ENCODE results near the gene BRIP1.

DNA sequence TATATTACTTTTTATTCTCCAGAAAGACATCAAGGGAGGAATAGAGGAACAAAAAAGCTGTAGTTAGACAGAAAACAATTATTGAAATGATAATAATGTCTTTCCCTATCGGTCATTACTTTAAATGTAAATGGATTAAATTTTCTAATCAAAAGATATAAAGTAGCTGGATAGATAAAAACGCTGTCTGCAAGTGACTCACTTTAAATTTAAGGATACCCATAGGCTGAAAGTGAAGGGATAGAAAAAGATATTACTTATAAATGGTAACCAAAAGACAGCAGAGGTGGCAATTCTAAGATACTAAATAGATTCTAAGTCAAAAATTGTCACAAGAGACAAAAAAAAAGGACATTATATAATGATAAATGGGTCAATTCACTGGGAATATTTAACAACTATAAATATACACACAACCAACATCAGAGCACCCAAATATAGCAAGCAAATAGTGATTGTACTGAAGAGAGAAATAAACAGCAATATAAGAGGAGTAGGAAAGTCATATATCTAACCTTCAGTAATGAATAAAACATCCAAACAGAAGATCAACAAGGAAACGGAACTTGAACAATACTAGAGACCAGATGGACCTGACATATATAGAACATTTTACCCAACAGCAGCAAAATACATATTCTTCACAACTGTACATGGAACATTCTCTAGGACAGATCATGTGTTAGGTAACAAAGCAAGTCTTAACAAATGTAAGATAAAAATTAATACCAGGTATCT, 116.9 kb downstream of the BRIP1 start:
- TF ChIP-seq, protein P1, sequence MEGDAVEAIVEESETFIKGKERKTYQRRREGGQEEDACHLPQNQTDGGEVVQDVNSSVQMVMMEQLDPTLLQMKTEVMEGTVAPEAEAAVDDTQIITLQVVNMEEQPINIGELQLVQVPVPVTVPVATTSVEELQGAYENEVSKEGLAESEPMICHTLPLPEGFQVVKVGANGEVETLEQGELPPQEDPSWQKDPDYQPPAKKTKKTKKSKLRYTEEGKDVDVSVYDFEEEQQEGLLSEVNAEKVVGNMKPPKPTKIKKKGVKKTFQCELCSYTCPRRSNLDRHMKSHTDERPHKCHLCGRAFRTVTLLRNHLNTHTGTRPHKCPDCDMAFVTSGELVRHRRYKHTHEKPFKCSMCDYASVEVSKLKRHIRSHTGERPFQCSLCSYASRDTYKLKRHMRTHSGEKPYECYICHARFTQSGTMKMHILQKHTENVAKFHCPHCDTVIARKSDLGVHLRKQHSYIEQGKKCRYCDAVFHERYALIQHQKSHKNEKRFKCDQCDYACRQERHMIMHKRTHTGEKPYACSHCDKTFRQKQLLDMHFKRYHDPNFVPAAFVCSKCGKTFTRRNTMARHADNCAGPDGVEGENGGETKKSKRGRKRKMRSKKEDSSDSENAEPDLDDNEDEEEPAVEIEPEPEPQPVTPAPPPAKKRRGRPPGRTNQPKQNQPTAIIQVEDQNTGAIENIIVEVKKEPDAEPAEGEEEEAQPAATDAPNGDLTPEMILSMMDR (conservative IDR thresholded peaks at IDR 0.05 in 1 of 2, IDR thresholded peaks at IDR 0.05 in 1 of 2; ENCODE audit: low read depth in 1 of 2, low read length in 2 of 2), result no peak
- TF ChIP-seq EZH2 (IDR thresholded peaks at IDR 0.05; ENCODE audit: low read length, missing control alignments), result no peak
